ENCODE data around the gene SLC16A1. TPM values are rescaled to one million over a fixed set of nuclear protein-coding genes. Genes with fewer than 3 reads are reported as not detected.
A peak's percentile ranks its signal among the peaks of the same experiment; 100 is the strongest.

Gene SLC16A1
- total and polyA plus RNA-seq, 2 of the 8 experiments (the other 6 are each of a cell fraction or from before 2014, with no cell fraction given): 435 to 545 TPM

- no peaks in the 10 kb centered on the region for H3K79me2 ChIP-seq (ENCODE audit: control insufficient read depth in 1 of 2, insufficient read depth in 2 of 2, low read length in 2 of 2)
- no peak overlapping the region for H3K4me2 ChIP-seq (ENCODE audit: insufficient read depth in 1 of 2, low read depth in 2 of 2, low read length in 2 of 2)
- H3K4me3 ChIP-seq (ENCODE audit: extremely low read depth in 1 of 4, insufficient read depth in 2 of 4, low read depth in 3 of 4, low read length in 4 of 4): no peak overlapping the region
- peaks cover 0 to under 1% of the 10 kb centered on the region in 2 experiments; a peak in 1 of 4 replicates for H3K9me3 ChIP-seq (ENCODE audit: insufficient read depth in 2 of 2, low read depth in 1 of 2, low read length in 1 of 2)
- H3K23ac ChIP-seq (ENCODE audit: insufficient read length): no peak overlapping the region
- H2BK12ac ChIP-seq (ENCODE audit: low read depth, low read length): no peak overlapping the region
- FAIRE-seq (no peak), DNase-seq (ENCODE audit: low read depth in 1 of 2, low spot score in 2 of 2) (peak in 1 of 2 experiments; percentile 39)
- CTCF ChIA-PET (ENCODE audit: partially characterized antibody): interaction anchor here (0.6 to 1.1 kb wide), 3 partner anchors 93 to 236 kb away, joined by 3 to 4 read pairs (median 3); partner anchors contain the start of gene LRIG2
- H2AK5ac ChIP-seq (ENCODE audit: low read depth, low read length): no peak overlapping the region
- no peak overlapping the region for H3K4ac ChIP-seq (replicated peaks; ENCODE audit: insufficient read length, low read depth, low read length)
- POLR2A ChIA-PET (ENCODE audit: partially characterized antibody): interaction anchor here (1.1 to 2.4 kb wide), 4 partner anchors 9 to 21 kb away, joined by 3 to 8 read pairs (median 5); no protein-coding TSS in a partner anchor
- no peak overlapping the region for H2AFZ ChIP-seq (ENCODE audit: low read length)
- H4K8ac ChIP-seq (ENCODE audit: extremely low read depth, insufficient read depth, low read length): no peak overlapping the region
- 89% methylated on average over 2 of the region's 2 CpGs; no CpG with 5 or more reads in 1 of the 2 experiments for WGBS, 2 experiments (ENCODE audit: extremely low coverage in 1 of 2, insufficient coverage in 1 of 2, insufficient read length in 1 of 2, insufficient replicate concordance in 2 of 2, low coverage in 1 of 2, low lambda C conversion rate in 2 of 2, missing lambda C conversion rate in 1 of 2)
- no peaks in the 10 kb centered on the region for H3K79me1 ChIP-seq (ENCODE audit: low read depth, low read length)
- H4K20me1 ChIP-seq (replicated peaks in 1 of 2; ENCODE audit: control insufficient read depth in 1 of 2, insufficient read depth in 2 of 2, low read length in 2 of 2): no peaks in the 10 kb centered on the region
- H3K14ac ChIP-seq (ENCODE audit: insufficient read length): no peak overlapping the region
- H4K5ac ChIP-seq (ENCODE audit: insufficient read length, low read depth, low read length): no peak overlapping the region
- no peaks in the 10 kb centered on the region for H3K27me3 ChIP-seq (replicated peaks in 1 of 4; ENCODE audit: control insufficient read depth in 3 of 4, extremely low read depth in 1 of 4, insufficient read depth in 3 of 4, low read length in 3 of 4)
- no peak overlapping the region for H3K9ac ChIP-seq (replicated peaks in 1 of 4; ENCODE audit: extremely low read depth in 1 of 4, low read depth in 3 of 4, low read length in 3 of 4)
- H3K4me1 ChIP-seq (replicated peaks in 1 of 4; ENCODE audit: control insufficient read depth in 3 of 4, insufficient read depth in 4 of 4, low read length in 3 of 4): peaks cover 2 to 15% (median 7%) of the 10 kb centered on the region in 4 experiments; a peak in 4 of 7 replicates
- H3K23me2 ChIP-seq (ENCODE audit: low read depth, low read length): no peaks in the 10 kb centered on the region
- no peak overlapping the region for H4K91ac ChIP-seq (replicated peaks; ENCODE audit: insufficient read length, low read length)
- H2BK15ac ChIP-seq (ENCODE audit: low read length): no peak overlapping the region
- H2BK20ac ChIP-seq (ENCODE audit: low read length): no peak overlapping the region
- H3K56ac ChIP-seq (replicated peaks; ENCODE audit: insufficient read length, low read depth, low read length): no peak overlapping the region
- H2BK5ac ChIP-seq (ENCODE audit: low read depth, low read length): no peak overlapping the region
- no peak overlapping the region for H2BK120ac ChIP-seq (replicated peaks; ENCODE audit: low read depth, low read length)
- H3K36me3 ChIP-seq (ENCODE audit: control insufficient read depth in 2 of 4, insufficient read depth in 4 of 4, low read length in 3 of 4): no peaks in the 10 kb centered on the region
- H3K27ac ChIP-seq (ENCODE audit: low read depth, low read length): no peak overlapping the region
- H3K18ac ChIP-seq (ENCODE audit: extremely low read depth, low read length): no peak overlapping the region
- TF ChIP-seq FOSL1 (IDR thresholded peaks at IDR 0.05; ENCODE audit: insufficient read depth, low read depth, low read length): no peak
- no peak for TF ChIP-seq NRF1 (IDR thresholded peaks at IDR 0.05; ENCODE audit: low read depth, low read length)
- TF ChIP-seq, protein P1, sequence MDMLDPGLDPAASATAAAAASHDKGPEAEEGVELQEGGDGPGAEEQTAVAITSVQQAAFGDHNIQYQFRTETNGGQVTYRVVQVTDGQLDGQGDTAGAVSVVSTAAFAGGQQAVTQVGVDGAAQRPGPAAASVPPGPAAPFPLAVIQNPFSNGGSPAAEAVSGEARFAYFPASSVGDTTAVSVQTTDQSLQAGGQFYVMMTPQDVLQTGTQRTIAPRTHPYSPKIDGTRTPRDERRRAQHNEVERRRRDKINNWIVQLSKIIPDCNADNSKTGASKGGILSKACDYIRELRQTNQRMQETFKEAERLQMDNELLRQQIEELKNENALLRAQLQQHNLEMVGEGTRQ (IDR thresholded peaks at IDR 0.05; ENCODE audit: low read length): no peak
- TF ChIP-seq, protein P2, sequence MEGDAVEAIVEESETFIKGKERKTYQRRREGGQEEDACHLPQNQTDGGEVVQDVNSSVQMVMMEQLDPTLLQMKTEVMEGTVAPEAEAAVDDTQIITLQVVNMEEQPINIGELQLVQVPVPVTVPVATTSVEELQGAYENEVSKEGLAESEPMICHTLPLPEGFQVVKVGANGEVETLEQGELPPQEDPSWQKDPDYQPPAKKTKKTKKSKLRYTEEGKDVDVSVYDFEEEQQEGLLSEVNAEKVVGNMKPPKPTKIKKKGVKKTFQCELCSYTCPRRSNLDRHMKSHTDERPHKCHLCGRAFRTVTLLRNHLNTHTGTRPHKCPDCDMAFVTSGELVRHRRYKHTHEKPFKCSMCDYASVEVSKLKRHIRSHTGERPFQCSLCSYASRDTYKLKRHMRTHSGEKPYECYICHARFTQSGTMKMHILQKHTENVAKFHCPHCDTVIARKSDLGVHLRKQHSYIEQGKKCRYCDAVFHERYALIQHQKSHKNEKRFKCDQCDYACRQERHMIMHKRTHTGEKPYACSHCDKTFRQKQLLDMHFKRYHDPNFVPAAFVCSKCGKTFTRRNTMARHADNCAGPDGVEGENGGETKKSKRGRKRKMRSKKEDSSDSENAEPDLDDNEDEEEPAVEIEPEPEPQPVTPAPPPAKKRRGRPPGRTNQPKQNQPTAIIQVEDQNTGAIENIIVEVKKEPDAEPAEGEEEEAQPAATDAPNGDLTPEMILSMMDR (IDR thresholded peaks at IDR 0.05; ENCODE audit: control extremely low read depth in 1 of 3, insufficient read depth in 1 of 3, low read depth in 1 of 3, low read length in 3 of 3): no peak
- no peak for TF ChIP-seq EGR1 (IDR thresholded peaks at IDR 0.05; ENCODE audit: borderline replicate concordance, low read depth, low read length)
- TF ChIP-seq TEAD4 (IDR thresholded peaks at IDR 0.05; ENCODE audit: low read depth, low read length): no peak
- no peak for TF ChIP-seq RXRA (IDR thresholded peaks at IDR 0.05; ENCODE audit: insufficient read depth, low read depth, low read length)
- no peak for TF ChIP-seq KDM5A (IDR thresholded peaks at IDR 0.05; ENCODE audit: low read length)
- no peak for TF ChIP-seq YY1 (IDR thresholded peaks at IDR 0.05; ENCODE audit: low read depth, low read length)
- no peak for TF ChIP-seq POU5F1 (IDR thresholded peaks at IDR 0.05; ENCODE audit: low read depth, low read length)
Observed at GRCh38 chr1:112901387-112901786, 54.6 kb downstream of the SLC16A1 start.

Measured in H1 (cell line).